ENCODE results near the gene ZNF48.

Gene ZNF48

DNA sequence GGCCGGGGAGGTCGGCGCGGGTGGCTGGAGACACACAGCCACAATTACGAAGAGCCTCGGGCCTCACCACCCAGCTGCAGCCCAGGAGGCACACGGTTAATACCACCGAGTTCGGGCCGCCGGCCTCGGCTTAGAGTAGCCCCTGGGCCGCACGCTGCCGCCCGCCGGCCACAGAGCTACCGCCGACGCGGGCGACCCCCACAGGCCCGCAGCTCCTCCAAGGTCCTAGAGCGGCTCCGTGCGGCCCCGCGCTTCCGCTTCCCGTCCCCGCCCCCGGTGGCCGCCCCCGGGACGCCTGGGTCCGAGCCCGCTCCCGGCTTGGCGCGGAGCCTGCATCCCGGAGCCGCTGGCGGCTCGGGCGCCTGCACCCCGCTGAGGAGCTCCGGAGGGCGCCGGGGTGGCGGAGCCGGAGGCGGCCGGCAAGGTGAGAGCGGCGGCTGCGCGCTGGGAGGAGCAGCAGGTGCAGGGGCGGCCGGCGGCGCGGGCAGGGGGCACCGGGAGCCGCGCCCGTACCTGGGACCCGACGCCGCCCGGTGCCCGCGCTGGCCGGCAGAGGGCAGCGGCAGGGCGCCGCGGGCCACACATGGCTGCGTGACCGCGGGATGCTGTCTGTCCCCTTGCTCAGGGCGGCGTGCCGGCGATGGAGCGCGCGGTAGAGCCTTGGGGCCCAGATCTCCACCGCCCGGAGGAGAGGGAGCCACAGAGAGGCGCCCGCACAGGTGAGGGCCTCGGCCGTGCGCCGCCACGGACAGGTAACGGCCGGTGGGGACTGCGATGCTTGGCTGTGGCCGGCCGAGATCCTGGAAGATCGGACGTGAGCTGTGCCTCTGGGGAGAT is at the start of gene ZNF48:
ZNF48 (plus strand) TSS at position 266 of the 837 bp plus-strand sequence; CDS start at position 641, 375 bp downstream.
- DNase-seq = peak; percentile 82

DNA sequence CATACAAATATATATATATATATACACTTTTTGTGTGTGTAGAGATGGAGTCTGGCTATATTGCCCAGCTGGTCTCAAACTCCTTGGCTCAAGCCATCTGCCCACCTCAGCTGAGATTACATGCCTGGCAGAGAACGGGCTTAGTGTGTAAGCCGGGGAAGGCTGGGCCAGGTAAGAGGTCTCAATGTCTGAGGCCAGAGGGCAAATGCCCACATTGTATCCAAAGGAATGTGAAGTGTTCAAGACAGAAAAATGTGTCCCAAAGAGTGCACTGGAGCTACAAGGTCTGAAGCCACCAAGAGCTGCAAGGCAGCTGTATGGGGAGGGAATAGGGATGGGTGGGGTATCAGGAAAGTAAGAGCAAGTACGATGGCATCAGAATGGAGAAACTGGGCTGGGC is 48.9 kb upstream of the ZNF48 start:
- DNase-seq = no peak

DNA sequence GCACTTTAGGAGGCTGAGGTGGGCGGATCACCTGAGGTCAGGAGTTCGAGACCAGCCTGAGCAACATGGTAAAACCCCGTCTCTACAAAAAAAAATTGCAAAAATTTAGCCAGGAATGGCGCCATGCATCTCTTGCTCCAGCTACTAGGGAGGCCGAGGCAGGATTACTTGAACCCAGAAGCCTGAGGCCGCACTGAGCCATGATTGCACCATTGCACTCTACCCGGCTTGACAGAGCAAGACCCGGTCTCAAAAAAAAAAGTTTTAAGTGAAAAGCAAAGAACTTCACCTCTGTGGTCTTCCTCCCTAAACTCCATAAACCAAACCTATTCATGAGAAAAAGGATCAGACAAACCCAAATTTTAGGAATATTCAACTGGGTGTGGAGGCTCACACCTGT is 47.1 kb upstream of the ZNF48 start:
- DNase-seq = no peak

DNA sequence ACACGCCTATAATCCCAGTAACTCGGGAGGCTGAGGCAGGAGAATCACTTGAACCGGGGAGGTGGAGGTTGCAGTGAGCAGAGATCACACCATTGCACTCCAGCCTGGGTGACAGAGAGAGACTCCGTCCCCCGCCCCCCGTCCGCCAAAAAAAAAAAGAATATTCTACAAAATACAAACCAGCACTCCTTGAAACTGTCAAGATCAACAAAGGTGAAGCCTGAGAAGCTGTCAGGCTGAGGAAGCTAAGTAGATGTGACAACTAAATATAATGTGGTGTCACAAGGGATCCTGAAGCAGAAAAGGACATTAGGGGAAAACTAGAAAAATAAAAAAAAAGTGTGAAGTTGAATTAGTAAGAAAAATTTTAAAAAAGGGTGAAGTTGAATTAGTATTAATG is 46.3 kb upstream of the ZNF48 start:
- DNase-seq = no peak

DNA sequence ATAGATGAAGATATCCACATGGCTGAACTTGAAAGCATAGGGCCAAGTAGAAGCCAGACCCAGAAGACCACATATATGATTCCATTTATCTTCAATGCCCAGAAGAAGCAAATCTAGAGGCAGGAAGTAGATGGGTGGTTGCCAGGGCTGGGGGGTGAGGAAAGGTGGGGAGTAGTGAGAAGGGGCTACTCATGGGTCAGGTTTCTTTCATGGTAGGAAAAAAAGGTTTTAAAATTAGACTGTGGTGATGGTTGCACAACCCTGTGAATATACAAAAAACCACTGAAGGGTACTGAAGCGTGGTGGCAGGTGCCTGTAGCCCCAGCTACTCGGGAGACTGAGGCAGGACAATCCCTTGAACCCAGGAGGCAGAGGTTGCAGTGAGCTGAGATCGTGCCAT is 45.5 kb upstream of the ZNF48 start:
- DNase-seq = no peak

DNA sequence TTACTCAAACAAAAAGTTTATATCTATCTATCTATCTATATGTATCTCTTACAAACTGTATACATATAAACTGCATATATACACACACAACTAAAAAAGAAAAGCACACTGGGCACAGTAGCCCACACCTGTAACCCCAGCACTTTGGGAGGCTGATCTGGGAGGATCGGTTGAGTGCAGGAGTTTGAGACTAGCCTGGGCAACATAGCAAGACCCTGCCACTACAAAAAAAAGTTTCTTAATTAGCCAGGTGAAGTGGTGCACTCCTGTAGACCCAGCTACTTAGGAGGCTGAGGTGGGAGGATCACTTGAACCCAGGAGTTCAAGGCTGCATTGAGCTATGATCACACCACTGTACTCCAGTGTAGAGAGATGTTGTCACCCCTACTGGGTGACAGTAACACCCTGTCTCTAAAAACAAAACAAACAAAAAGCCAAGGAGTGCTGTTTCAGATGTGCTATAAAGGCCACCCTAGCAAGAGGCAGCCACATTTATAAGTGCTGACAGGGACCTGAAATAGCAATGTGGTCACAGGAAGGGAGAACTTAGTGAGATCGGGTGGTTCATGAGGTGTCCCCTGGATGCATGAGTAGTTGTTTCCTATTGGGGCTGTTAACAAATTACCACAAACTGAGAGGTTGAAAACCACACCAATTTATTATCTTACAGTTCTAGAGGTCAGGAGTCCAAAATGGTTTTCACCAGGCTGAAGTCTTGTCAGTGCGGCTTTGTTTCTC is 44.9 kb upstream of the ZNF48 start:
- no peak for DNase-seq

DNA sequence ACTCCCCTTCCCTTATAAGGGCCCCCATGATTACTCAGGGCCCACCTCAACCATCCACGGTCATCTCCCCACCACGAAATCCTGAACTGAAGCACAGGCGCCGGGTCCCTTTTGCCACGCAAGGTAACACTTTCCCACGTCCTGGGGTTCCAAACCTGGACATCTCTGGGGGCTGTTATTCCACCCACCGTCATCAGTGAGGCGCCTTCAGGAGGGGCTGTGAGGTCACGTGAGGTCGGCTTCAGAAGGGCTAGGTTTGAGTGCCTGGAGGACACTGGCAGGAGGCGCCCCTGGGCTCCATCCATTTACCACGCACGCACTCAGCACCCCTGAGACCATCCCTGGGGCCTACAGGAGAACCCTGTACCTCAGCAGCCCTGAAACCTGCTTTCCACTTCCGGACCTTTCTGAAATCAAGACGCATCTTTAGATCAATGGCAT is 44.2 kb upstream of the ZNF48 start:
- no peak for DNase-seq

DNA sequence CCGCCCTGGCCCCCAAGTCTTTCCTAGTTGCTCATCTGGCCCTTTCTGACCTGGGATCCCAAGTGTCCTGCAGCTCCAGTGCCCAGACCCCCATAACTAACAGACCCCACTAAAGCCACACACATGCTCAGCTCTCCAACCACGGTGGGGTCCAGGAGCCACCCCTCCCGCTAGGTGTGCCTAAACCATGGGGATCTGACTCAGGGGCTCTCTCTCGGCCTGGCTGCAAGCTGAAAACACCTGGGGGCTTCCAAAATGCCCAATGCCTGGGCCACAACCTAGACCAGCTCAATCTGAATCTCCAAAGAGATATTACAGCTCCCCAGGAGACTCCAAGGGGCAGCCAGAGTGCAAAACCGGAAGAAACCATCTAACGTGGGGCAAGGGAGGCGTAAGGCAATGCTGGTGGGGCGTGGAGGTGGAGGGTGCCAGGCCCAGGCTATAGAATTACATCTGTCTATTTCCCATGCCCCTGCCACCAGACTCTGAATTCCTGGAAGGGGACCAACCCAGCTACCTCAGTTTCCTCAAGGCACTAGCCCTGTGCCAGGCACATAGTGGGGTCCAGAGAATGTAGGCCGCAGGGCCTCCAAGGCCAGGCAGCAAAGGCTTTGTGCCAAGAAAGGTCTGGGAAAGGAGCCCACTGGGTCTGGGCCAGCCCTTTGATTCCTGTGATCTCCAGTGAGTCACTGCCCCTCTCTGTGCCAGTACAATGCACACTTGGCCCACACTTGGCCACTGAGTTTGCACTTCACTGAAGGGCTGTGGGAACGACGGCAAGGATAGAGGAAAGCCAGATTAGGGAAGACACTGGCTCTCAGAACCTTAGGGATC is 43.4 kb upstream of the ZNF48 start:
- DNase-seq = no peak

DNA sequence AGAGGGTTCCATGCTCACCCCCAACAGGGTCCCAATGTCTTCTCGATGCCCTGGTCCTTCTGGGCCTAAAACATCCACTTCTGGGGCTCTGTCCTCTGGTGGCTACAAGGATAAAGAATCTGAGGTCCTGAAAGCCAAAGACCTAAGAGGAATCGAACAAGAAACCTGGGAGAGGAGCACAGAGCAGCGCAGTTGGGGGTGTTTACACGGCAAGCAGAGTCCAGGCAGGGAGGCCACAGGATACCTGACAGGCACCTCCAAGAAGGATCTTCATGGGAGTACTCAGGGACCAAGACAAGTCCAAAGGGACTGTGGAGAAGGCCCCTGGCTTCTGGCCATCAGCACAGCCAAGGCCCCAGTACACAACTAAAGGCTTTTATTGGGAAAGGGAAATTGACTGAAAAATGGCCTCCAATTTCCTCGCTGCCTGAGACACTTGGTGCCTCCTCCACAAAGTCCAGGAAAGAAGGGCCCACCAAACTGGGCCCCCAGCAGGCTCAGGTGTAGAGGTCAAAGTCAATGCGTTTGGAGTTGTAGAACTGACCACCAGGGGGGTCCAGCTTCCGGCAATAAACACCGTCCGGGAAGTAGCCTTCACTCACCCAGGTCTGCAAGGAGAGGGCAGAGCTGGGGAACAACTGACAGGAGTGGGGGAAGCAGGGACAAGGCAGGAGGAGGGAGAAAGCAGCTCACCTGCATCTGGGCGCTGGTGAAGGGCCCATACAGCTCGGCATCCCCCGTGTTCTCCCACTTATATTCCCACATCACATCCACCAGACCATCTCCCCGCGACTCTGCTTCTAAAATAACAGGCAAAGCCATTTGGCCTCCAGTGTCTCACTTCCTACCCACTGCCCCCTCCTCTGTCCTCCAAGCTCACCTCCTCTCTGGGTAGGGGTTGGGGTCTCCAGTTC is 42.5 kb upstream of the ZNF48 start:
- DNase-seq = no peak

DNA sequence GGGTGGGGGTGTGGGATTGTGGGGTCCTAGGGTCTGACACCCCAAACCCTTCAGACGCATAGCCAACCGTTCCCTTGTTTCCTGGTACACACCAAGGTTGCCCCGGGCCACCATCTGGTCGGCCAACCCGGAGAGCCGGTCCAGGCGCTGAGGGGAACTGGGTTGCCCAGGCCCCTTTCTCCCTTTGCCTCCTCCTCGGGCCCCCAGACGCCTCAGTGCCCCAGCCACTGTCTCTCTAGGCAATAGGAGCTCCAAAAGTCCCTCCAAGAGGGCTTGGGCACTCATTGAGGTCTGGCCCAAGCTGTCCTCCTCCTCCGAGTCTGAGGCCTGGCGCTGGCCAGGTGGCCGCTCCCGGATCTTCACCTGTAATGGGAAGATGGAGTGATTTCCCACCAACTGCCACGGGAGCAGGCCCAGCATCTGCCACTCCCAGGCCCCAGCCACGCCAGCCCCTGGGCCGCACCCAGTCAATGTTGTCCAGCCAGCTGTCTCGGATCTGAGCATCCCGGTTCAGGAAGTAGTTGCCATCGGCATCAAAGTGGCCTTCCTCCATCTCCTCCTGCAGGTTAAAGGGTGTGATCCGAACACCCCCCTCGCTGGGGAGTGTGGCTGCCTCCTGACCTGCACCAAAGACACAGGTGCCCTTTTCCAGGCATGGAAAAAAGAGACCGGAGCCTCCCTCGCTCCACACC is 41.6 kb upstream of the ZNF48 start:
- no peak for DNase-seq

DNA sequence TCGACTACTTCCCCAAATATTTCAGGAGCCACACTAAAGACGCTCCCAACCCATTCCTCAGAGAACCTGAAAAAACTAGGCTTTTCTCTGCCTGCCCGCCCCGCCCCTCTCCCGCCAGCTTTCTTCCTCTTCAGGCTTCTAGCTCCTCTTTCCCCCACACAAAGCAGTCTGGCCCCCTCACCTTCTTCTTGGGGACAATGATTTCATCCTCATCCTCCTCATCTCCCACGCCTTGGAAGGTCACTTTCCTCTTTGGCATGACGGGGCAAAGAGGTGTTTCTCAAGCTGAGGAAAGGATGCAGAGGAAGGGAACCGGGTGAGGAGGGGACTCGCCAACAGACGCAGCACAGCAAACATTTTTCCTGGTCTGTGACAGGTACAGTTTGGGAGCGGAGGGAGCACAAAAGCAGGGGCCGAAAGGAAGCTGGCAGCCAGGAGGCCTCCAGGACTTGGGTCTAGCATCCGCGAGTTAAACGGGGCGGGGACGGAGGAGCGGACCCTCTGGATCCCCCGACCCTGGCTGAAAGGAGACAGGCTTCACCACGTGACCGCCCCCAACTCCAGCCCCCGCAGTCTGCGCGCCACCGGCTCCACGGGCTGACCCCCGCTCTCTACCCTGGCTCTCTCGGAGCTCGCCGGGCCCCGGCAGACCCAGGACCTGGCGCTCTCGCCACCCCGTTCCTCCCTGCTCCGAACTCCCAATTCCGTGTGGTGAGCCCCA is 40.6 kb upstream of the ZNF48 start:
- no peak for DNase-seq

DNA sequence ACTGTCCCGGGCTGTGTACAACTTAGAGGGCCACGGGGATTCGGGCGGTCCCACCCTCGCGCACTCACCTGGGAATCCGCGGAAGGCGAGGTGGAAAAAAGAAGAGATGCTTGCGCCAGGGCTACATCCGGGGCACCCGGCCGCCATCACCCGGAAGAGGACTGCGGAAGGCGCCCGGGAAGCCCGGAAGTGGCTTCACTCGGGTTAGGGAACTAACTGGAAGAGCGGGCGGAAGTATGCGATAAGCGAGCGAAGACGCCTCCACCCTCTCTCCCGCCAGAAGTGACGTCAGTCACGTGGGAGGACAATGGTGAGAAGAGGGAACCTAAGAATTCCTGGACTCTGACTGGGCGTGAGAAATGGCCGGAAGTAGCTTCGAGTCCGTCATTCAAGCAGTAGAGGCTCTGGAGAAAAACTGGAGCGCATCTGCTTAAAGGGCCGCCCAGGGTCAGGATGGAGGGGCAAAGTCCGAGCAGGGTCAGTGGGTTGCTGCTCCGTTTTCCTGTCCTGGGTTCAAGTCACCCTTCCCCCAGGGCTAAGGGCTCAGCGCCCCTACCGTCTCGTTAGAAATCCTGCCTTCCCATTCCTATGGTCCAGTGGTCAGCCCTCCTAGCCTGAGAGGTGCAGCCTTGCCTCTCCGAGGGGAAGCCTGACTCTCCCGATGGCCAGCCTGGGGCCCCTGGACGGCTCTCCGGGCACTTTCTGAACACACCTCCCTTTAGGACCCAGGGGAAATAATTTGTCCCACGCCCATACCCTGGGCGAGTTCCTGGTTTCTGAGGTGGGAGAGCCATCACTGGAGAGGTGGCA is 39.9 kb upstream of the ZNF48 start, which contains the start of gene CD2BP2:
CD2BP2 (minus strand) TSS at position 165 of the 810 bp plus-strand sequence. CDS start 627 bp downstream, outside the sequence.
- DNase-seq = peak; percentile 98

DNA sequence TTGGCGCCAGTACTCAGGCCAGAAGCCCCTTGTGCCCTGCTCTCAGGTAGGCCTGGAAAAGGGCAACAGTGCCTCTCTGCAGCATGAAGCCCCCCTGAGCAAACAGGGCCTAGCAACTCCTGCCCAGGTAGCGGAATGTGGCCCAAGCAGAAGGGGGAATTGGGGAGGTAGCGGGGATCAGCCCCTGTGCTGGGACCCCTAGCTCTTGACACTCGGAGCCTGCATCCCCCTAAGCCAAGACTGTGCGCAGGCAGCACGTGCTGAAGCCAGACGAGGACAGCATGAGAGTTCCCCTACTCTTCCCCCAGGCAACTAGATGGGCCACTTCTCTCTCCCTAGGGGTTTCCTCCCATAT is 39.3 kb upstream of the ZNF48 start:
- DNase-seq = no peak

DNA sequence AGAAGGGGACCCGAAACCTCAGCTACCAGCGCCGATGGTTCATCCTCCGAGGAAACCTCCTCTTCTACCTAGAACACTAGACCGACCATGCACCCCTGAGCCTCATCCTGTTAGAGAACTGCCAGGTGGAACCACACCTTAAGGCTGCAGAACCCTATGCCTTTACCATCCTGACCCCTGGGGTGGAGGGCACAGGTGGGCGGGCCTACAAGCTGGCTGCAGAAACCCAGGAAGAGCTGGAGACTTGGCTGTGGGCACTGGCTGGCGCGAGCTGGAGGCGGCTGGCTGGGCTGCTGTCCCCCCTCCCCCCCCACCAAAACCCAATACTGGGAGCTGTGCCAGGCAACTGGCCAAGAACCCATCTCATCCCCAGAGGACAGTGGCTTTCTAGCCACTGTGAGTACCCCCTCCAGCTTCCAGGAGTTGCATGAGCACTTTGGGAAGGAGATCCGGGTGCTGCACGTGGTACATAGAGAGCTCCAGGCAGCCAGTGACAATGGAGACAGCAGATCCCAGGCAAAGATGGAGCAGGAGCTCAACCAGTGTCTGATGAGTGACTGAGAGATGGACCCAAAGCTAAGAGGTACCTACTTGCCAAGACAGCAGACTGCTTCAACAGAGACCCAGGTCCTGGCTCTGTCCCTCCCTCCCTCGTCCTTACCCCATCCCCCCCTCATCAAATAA is 38.7 kb upstream of the ZNF48 start:
- DNase-seq = peak; percentile 71

DNA sequence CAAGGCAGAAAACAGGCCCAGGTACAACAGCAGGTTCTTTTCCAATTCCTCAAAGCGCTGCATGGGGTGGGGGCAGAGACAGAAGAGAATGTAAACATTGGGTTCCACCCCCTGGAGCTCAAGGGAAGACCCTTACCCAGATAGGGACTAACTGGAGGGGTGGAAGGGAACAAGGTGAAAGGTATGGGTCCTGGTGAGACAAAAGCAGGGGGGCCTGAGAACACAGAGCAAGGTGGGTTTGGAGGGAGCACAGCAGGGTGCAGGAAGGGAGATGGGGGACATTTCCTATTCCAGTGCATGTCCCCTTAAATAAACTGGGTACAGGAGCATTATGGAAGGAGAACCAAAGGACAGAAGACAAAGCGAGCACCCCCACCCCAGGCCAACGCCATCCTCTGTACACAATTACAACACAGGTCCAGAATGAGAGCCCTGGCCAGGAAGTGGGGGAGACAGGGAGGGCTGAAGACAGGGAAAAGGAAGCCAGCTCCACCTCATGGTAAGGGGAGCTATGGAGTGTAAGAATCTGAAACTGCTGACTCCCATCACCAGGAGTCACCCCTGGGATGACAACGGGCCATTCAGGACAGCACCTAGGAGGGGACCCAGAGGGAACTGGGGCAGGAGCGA is 38.0 kb upstream of the ZNF48 start:
- no peak for DNase-seq

DNA sequence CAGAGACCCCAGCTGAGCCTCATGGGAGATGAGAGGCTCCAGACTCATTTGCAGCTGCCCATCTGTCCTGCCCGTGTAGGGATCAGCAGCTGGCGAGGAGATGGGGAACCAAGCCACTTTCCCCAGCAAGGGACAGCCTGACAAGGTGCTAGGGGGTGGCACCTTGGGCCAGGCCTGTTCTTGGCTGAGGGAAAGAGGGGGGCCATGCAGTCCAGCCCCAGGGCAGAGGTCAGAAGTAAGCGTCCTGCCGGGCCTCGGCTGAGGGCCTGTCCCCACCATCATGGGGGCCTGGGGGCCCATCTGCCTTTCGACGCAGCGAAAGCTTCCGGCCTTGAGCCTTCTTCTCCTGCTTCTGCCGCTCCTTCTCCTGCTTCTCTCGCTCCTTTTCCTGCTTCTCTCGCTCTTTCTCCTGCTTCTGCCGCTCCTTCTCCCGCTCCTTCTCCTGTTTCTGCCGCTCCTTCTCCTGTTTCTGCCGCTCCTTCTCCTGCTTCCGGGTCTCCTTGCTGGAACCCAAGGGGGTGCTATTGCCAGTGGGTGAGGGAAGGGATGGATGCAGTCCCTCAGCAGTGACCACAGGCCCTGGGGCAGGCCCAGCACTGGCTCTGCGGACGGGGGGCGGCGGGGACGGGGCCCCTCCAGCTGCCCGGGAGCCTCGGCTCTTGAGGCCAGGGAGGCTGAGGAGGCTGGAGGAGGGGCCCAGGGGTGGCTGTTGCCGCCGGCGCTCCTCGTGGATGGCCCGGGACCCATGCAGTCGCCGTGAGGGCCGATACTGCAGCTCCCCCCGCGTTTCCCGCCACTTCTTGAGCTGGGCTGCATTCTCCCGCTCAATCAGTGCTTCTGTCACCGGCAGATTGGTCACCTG is 37.3 kb upstream of the ZNF48 start:
- no peak for DNase-seq

DNA sequence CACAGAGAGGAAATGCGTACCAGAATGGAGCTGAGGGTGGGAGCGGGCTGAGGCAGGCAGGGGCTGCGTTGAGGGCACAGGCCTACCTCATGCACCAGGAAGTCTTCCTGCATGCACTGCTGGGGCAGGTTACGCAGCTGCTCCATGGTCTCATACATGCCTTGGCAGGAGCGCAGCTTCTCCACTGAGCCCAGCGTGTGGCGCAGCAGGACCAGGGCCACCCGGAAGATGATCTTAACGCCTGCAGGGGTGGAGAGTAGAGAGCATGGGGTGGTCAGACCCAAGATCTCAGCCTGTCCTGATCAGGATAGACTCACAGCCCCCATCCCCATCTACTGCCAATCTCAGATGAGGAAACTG is 36.7 kb upstream of the ZNF48 start:
- no peak for DNase-seq

Measured in DMS79 treated with DMSO at 0.1 percent for 48 hours (cell line).